Spleen (tissue), 11 donors: ENCODE data around the gene PPP1R3E. TPM values are rescaled to one million over a fixed set of nuclear protein-coding genes. Genes with fewer than 3 reads are reported as not detected.

ENCODE experiments used
- DNase-seq: peaks from one replicate; pipeline ENCODE4 v3.0.0-alpha.2; 2020
- H3K27ac ChIP-seq, 8 donors: fragments of 200-600 bp; sonication (generic) in 7 of 8; 1 replicate in 4 of 8; 2 replicates in 4 of 8; pipeline versions ENCODE4 v1.5.0 to v1.8.0; 2016 to 2021; ENCODE audit warnings: inconsistent platforms in 4 of 8, mild to moderate bottlenecking in 4 of 8, moderate library complexity in 1 of 8
- H3K27me3 ChIP-seq, 7 donors: fragments of 200-600 bp; sonication (generic) in 6 of 7; replicated peaks in 1 of 7; 1 replicate in 4 of 7; 2 replicates in 3 of 7; pipeline versions ENCODE4 v1.5.0 to v1.8.0; 2016 to 2021; ENCODE audit warnings: inconsistent platforms in 3 of 7, mild to moderate bottlenecking in 1 of 7
- H3K36me3 ChIP-seq, 6 donors: fragments of 200-600 bp; sonication (generic) in 5 of 6; 1 replicate in 4 of 6; 2 replicates in 2 of 6; pipeline versions ENCODE4 v1.5.0 to v1.8.0; 2016 to 2021; ENCODE audit warnings: inconsistent platforms in 2 of 6
- H3K4me1 ChIP-seq, 6 donors: fragments of 200-600 bp; sonication (generic) in 5 of 6; 1 replicate in 3 of 6; 2 replicates in 3 of 6; pipeline versions ENCODE4 v1.5.0 to v1.8.0; 2016 to 2021; ENCODE audit warnings: inconsistent platforms in 3 of 6
- H3K4me3 ChIP-seq, 8 donors: fragments of 200-600 bp; sonication (generic) in 7 of 8; 1 replicate in 4 of 8; 2 replicates in 4 of 8; pipeline versions ENCODE4 v1.5.0 to v1.8.0; 2016 to 2021; ENCODE audit warnings: inconsistent platforms in 4 of 8, mild to moderate bottlenecking in 4 of 8, moderate library complexity in 2 of 8
- H3K9me3 ChIP-seq, 8 donors: fragments of 200-600 bp; sonication (generic) in 7 of 8; 1 replicate in 4 of 8; 2 replicates in 4 of 8; pipeline versions ENCODE4 v1.5.0 to v1.8.0; 2016 to 2021; ENCODE audit warnings: inconsistent platforms in 4 of 8
- CTCF ChIP-seq, 11 experiments: fragments of 200-600 bp in 7 of 11; fragments of 450-650 bp in 4 of 11; sonication (generic) in 4 of 11; IDR thresholded peaks in 8 of 11; conservative IDR thresholded peaks in 3 of 11; 1 replicate in 7 of 11; 2 replicates in 4 of 11; pipeline versions ENCODE4 v1.4.0 to v1.8.0; 2016 to 2021; ENCODE audit warnings: antibody characterized with exemption in 11 of 11, inconsistent platforms in 4 of 11, mild to moderate bottlenecking in 1 of 11
- POLR2A ChIP-seq, 3 donors: fragments of 450-650 bp; IDR thresholded peaks; one replicate each; pipeline ENCODE4 v1.5.1; 2017; ENCODE audit warnings: antibody characterized with exemption in 3 of 3, mild to moderate bottlenecking in 1 of 3
- POLR2AphosphoS5 ChIP-seq, 3 donors: sonication (generic); formaldehyde crosslinking; IDR thresholded peaks; one replicate each; pipeline ENCODE4 v1.5.1; 2017; ENCODE audit warnings: antibody characterized with exemption in 3 of 3
- WGBS, 5 donors: extraction: QIAGEN DNeasy Blood & Tissue Kit in 3 of 5; methylation state at CpG; one replicate each; pipeline versions ENCODE4 v1.1.5 to v1.1.7; 2013 to 2018; 5-methylcytosine and 5-hydroxymethylcytosine counted together
- intact Hi-C: fragments of 100-400 bp; cut with DNase I; formaldehyde crosslinking; loops from one replicate; pipeline ENCODE4 v1.15.0; 2023; ENCODE audit warnings: low total_unique reads
- polyA plus RNA-seq, 3 donors: library from polyadenylated mRNA; stranded (reverse); fragments of 200-250 nt; gene quantifications; one replicate each; pipeline ENCODE4 v1.2.1, GENCODE V29; 2013
- total RNA-seq, 7 donors: library from RNA; depleted of rRNA in 3 of 7; stranded (reverse); fragments of >200 nt in 3 of 7; fragmentation: NEBNext Ultra II Directional in 4 of 7; extraction: Animal tissue kit (Norgen Biotek cat#: 25700) in 4 of 7; gene quantifications; one replicate each; pipeline versions ENCODE4 v1.1.0 to v1.2.1, GENCODE V29; 2016 to 2021
- donor health status: healthy with polysubstance abuse.
- donor health status: DM: no; HTN: no; CAD: no; lungs with moderate emphysema.
- donor health status: DM: no; HTN: no; CAD: no.
- donor health status: Bipolar disorder and iron deficiency.
- donor health status: healthy.
- donor health status: DM: no; HTN: no; CAD: no.
- donor health status: DM: yes; HTN: yes; CAD: no.

The PPP1R3E gene
- total and polyA plus RNA-seq, 10 donors = 18.6 to 36.7 (median 24.6) TPM

- TF ChIP-seq POLR2A (IDR thresholded peaks at IDR 0.05) (no peak), POLR2AphosphoS5 (IDR thresholded peaks at IDR 0.05) (no peak), CTCF (IDR thresholded peaks at IDR 0.05 in 8 of 11, conservative IDR thresholded peaks at IDR 0.05 in 3 of 11) (no peak)
- Histone ChIP-seq H3K4me3 (no peak overlapping the region), H3K27me3 (peaks cover 0 to 34% (median 19%) of the 10 kb centered on the region in 7 donors), H3K9me3 (no peaks in the 10 kb centered on the region), H3K27ac (no peak overlapping the region), H3K36me3 (no peaks in the 10 kb centered on the region), H3K4me1 (peaks cover 0 to 19% (median 16%) of the 10 kb centered on the region in 6 donors)
- WGBS, 5 donors = 78 to 91% (median 82%) methylated on average over 6 of the region's 6 CpGs
- no peak for DNase-seq
- intact Hi-C loops = no loop called here
Observed at GRCh38 chr14:23348297-23348655, 45.6 kb upstream of the PPP1R3E start.

GRCh38 chr14:23347406-23348296, 45.0 kb upstream of the PPP1R3E start:
- peaks cover 0 to 13% (median 12%) of the 10 kb centered on the region in 6 donors for H3K4me1 ChIP-seq
- WGBS, 5 donors = 93 to 98% (median 96%) methylated on average over 17 to 19 of the region's 19 CpGs
- no peak for TF ChIP-seq POLR2AphosphoS5 (IDR thresholded peaks at IDR 0.05)
- no peak for TF ChIP-seq CTCF (IDR thresholded peaks at IDR 0.05 in 8 of 11, conservative IDR thresholded peaks at IDR 0.05 in 3 of 11)
- no peak for TF ChIP-seq POLR2A (IDR thresholded peaks at IDR 0.05)
- no peak overlapping the region for H3K4me3 ChIP-seq
- no peaks in the 10 kb centered on the region for H3K36me3 ChIP-seq
- H3K9me3 ChIP-seq = no peaks in the 10 kb centered on the region
- H3K27ac ChIP-seq = no peak overlapping the region
- intact Hi-C loops = no loop called here
- peaks cover 0 to 28% (median 16%) of the 10 kb centered on the region in 7 donors for H3K27me3 ChIP-seq
- no peak for DNase-seq

GRCh38 chr14:23346693-23347405, 44.2 kb upstream of the PPP1R3E start:
- DNase-seq = no peak
- intact Hi-C loops = no loop called here
- Histone ChIP-seq H3K36me3 (no peaks in the 10 kb centered on the region), H3K9me3 (no peaks in the 10 kb centered on the region), H3K4me3 (no peak overlapping the region), H3K4me1 (peaks cover 0 to 5% (median 4%) of the 10 kb centered on the region in 6 donors), H3K27ac (no peak overlapping the region), H3K27me3 (peaks cover 0 to 20% (median 8%) of the 10 kb centered on the region in 7 donors)
- TF ChIP-seq POLR2AphosphoS5 (IDR thresholded peaks at IDR 0.05) = no peak
- no peak for TF ChIP-seq POLR2A (IDR thresholded peaks at IDR 0.05)
- no peak for TF ChIP-seq CTCF (IDR thresholded peaks at IDR 0.05 in 8 of 11, conservative IDR thresholded peaks at IDR 0.05 in 3 of 11)
- 78 to 91% (median 86%) methylated on average over 21 to 27 of the region's 27 CpGs for WGBS, 5 donors
